Measurements from ENCODE around the gene CDKAL1.
"Not testable (repeated sequence)": the region's sequence is repeated elsewhere in the genome, so short reads cannot be mapped to it uniquely, and the experiment has no call there.

The CDKAL1 gene

DNA sequence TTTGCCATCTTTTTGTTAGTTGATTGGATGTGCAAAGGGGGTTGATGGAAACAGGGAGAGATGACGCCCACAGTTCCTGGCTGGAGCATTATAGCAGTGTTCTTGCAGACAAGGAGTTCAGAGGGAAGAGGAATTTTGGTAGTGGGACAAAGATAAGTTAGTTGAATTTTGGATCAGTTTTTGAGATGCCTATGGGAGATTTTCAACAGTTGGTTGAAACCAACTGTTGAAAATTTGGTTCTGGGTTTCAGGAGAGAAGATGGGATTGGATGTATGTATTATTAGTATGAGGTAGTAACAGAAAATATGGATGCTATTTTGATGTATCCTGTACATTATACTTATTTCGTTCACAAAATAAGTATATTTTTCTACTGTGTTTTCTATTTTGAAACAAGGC, 274.2 kb downstream of the CDKAL1 start:
- DNase-seq, result no peak

DNA sequence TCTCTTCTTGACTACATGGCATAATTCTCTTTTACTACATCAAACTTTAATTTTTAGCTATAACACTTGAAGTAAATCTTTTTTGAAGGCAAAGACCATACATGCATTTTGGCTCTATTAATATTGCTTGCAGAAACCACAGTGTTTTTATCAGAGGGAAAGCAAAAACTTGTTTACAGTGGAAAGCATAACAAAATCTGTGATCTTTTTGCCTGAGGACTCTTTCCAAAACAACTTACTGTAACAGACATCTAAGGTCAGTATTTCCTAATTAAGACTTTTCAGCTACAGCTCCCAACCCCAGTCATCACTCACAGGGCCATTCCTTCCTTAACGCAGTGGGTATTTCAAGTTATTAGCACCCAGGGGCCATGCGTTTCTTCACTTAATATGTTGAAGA, 274.7 kb downstream of the CDKAL1 start:
- no peak for DNase-seq

DNA sequence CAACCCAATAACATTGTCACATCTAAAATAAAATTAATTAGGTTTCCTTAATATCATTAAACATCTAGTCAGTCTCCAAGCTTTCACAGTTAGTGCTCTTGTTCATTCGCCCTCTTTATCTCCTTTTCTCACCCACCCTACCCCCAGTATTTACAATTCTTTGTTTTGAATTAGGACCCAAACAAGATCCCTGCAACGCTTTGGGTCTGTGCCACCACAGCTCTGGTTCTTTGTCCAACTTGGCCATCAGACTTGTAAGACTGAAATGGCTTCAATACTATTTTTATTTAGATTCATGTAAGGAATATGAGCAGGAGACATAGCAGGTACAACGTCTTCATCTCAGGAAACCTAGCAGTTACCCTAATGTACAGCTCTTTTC, 276.5 kb downstream of the CDKAL1 start:
- DNase-seq, result no peak

DNA sequence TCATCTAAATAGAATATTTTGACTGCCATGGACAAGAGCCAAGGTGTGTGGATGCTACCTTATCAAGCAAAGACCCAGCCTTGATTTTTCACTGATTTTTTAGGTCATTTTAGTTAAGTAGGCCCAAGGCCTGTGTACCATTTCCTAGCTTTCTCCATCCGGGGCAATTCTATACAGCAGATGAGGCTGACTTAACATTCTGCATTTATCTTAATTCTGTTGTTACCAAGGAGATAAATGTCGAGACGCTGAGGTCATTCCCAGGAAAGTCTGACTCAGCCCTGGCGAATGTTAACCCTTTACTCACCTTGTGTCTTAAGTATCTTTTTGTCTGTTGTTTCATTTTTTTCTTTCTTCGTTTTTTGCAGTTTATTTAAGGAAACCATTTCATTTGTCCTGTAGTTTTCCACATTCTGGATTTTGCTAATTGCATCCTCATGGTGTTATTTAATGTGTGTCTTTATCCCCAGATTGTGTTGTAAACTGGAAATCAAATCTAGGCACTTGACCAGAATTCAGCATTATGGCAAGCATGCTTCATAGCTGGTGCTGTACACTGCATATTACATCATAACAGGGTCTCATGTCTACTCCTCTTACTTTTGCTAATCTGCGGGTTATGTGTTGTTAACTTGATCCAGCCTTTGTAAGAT, 277.0 kb downstream of the CDKAL1 start:
- no peak for DNase-seq

DNA sequence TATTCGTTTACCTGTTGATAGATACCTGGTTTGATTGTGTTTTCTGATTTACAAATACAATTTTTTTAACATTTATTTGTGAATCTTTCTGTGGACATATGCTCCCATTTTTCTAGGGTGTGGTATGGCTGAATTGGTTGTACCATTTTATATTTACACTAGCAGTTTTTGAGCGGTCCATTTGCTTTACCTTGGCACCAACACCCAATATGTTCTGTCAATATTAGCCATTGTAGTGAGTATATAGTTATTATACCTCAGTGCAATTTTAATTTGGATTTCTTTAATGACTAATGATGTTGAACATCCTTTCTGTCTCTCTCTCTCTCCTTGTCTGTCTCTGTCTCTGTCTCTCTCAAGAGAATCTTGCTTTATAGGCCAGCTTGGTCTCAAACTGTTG, 278.5 kb downstream of the CDKAL1 start:
- DNase-seq, result no peak

DNA sequence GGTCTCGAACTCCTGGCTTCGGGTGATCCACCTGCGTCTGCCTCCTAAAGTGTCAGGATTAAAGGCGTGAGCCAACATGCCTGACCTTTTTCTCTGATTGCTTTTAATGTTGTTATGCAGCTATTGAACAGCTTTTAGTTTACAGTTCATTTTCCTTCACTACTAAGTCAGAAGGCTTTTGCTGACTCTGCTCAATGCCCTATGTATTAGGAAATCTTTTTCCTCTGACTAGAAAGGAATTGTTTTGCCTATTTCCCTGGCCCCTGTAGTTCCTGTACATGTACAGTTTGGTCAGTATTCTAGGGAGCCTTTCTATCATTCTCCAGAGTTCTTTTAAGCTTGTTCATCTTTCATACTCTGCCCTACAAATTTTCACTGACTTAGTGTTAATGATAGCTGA, 280.2 kb downstream of the CDKAL1 start:
- no peak for DNase-seq

DNA sequence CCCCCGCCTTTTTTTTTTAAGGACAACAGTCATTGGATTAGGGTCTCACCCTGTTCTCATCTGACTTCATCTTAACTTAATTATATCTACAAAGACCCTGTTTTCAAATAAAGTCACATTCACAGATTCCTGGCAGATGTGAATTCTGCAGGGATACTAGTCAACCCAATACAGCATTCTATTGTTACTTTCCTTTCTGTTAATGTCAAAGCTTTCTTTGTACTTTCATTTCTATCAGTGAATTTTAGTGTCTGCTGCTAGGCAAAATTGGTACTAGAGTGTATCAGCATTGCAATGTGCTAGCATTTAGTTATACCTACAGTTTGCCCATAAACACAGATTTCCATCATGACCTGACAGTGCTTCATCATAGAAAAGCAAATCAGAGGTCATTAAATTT, 281.9 kb downstream of the CDKAL1 start:
- no peak for DNase-seq

DNA sequence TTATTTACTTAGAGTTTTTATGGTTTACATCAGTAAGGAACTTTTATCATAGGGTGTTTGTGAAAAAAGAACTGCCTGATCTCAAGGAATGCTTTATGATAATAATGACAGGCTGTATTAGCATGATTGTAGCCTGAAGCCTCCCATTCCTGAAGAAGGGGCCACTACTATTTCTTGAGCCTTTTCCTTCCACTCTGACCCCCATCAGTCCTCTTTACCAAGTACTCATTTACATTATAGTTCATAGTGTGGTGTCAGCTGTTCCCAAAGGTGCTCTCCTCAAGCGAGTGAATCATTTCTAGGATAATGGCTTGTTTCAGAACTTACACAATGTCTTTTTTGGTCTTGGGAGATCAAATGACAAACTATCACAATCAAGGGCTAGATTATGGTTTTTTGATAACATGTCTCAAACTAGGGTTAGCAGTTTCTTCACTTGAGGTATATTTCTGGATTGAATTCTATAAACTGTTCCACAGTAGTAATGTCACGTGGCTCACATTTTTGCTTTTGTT, 283.6 kb downstream of the CDKAL1 start:
- no peak for DNase-seq

DNA sequence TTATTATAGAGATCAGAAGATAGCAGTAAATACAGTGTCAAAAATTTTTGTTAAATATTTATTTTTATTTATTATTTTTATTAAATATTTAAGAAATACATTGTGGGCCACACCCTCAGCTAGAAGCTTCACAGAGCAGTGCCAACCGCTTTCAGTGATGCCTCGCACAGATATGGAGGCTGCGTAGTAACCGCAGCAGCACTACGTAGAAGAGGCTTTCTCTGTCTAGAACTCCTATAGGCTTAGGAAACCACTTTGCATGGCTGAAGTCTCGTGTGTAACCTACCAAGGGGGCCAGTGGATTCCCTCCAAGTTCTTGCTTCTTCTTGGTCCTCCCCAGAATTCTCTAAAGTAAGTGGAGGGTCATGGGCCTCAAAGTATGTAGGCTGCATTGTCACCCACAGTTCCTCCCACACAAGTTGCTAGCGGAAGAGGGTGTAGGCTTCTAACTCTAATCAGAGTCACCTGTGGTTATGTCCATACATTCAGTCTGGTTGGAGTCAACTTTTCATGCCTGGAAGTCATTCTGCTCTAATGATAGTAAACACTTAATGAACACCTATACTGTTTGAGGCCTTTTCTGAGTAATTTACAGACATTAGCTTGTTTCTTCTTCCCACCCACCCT, 285.6 kb downstream of the CDKAL1 start:
- DNase-seq, result no peak

DNA sequence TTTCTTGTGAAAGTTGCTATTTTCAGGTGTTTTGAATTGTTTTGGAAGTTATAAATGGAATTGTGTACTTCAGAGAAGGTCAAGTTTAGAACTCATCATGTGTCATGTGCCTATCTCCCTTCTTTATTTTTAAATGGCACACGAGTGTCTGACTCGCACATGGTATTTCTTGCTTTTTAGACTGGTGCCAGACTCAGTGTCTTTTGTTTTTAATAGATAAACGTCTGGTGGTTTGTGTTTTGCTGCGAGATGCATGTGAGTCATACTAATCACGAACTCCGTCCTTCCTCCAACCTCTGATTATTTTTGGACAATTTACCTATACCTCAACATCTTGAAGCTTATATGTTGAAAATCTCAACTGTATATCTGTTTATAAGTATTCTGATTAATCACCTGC, 292.1 kb downstream of the CDKAL1 start:
- DNase-seq, result no peak

DNA sequence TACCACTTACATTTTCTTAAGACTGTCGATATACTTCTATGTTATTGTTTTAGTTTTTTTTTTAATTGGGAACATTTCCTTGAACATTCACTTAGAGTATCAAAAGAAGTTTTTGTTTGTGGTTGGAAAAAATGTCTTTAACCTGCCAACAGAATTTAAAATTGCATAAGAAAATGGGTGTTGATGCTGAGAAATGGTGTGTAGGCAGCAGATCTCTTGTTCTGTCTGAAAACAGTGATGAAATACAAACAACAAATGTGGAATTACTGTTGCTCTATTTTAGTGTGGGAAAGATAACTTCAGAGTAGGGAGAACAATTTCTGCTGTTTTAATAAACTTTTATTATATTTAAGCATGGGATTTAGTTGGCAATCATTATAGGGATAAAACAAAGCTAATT, 293.5 kb downstream of the CDKAL1 start:
- DNase-seq, result no peak

DNA sequence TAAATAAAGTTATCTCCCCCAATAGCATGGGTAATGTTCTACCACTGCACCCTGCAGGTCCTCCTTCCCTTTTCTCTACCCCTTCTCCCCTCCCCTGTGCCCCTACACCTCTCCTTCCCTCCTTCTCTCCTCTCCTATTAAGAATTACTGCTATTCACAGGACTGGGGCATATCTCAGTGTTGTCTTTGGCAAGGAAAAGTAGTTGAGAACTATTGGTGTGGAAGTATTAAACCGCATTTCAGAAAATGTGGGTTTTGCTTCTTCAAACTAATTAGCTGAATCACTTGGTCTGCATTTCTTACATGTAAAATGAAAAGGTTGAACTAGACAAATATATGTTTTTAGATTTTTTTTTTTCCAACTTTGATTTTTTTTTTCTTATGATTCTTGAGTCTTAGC, 296.3 kb downstream of the CDKAL1 start:
- no peak for DNase-seq

DNA sequence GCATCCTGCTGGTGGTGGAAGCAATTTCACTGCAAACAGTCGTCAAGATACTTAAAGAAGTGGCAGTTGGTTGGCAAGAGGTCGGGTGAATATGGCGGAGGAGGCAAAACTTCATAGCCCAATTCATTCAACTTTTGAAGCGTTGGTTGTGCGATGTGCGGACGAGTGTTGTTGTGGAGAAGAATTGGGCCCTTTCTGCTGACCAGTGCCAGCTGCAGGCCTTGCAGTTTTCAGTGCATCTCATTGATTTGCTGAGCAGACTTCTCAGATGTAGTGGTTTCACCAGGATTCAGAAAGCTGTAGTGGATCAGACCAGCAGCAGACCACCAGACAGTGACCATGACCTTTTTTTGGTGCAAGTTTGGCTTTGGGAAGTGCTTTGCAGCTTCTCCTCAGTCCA, 297.0 kb downstream of the CDKAL1 start:
- DNase-seq, result not testable (repeated sequence)

DNA sequence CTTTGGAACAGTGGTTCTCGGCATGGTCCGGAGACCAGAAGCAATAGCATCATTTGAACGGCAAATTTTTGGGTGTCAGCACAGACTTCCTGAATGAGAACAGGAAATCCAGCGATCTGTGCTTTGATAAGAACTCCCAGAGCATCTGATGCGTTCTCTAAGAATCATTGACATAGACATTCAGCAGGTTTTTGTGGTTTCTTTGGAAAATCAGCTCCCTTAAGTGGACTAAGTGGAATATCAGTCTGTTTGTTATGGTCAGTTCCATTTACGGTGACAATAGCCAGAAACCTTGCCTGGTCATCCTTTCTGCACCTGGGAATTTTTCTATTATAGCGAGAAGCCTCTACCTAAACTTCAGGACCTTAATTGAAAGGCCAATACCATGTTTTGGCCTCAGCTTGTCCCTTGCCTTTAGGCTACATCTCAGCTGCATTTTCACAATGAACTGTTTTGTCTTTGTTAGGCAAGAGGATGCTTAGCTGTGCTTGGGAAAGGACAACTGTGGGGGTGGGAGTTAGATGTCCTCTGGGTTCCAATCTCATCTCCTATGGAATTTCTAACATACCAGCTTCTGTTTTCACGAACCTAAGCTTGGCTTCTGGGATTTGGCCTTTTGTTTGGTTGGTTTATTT, 299.7 kb downstream of the CDKAL1 start:
- DNase-seq, result no peak

DNA sequence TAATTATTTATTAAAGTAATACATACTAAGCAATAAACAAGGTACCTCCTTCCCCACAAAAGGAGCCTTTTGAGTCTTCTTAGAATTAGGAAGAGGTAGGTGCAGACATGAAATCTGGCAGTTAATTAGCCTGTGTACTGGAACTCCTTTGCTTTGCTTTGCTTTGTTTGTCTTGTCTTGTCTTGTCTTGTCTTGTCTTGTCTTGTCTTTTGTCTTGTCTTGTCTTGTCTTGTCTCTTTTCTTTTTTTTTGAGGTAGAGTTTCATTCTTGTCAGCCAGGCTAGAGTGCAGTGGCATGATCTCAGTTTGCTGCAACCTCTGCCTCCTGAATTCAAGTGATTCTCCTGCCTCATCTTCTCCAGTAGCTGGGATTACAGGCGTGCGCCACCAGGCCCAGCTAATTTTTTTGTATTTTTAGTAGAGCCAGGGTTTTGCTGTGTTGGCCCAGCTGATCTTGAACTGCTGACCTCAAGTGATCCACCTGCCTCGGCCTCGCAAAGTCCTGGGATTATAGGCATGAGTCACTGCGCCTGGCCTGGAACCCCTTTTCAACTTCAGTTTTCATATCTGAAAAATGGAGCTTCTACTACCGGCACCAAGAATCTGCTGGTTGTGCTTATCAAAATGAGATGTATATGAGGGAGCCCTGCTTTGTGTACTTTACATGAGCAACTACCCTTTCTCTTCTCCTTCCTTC, 301.2 kb downstream of the CDKAL1 start:
- DNase-seq, result no peak

DNA sequence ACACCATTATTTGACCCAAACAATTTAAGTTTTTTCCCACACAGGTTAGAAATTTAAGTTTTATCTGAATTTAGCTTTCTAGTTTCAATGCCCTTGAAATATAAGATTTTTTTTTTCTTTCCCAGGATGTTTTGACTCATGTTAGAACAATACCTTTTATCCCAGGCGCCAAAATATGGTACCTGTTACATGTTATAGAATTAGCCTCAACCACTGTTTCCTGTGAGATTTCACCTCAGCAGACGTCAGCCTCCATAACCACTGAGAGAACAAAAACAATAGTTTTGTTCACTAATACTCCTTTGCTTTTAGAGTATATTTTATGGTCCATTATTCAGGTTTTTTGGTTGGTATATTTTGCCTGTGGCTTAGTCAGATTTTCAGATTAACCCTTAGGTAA, 302.9 kb downstream of the CDKAL1 start:
- DNase-seq, result no peak

DNA sequence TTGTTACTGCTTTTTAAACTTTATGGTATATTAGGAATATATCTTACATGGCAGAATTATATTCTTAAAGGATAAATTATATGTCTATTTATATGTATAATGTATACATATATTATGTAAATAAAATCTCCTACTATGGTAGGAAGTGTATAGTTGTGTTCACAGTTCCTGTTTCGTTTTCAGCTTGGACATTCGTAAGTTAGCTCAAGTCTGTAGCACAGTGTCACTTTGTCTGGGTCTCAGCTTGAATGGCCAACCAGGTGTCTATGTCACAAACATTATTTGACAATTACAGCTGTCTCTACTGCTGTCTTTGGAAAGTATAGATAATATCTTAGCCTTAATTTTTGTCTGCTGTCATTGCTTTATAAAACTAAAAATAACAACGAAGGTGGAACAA, 303.9 kb downstream of the CDKAL1 start:
- DNase-seq, result no peak

DNA sequence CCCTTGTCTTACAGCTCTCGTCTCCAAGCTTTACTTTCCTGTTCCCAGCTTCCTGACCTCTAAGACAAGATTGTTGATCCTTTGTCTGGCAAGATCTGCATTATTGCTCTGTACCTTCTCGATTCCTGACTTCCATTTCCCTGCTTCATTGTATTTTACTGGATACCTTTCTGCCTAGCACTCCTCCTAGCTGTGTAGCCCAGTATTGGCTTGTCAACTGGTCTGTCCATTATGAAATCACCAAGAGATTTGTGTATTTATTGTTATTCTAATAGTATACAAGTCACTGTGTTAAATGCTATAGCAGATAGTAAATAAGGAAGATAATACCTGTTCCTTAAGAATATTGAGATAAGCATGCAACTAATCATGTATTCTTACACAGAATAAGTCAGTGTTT, 305.4 kb downstream of the CDKAL1 start:
- DNase-seq, result no peak

DNA sequence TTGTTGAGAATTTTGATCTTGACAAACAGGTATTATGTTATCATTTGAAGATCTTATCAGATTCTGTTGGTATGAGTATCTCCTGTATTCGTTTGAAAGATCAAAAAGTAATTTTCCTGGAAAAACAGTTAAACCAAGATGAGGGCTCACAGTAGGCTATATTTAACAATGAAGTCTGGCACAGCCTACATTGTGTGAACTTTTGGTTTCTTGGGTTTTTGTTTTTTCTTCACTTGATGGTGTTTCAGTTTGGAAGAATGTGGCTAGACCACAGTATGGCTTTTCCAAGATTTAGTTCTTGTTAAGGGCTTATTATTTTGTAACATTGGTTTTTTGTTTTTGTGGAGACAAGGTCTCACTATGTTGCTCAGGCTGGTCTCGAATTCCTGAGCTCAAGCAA, 306.4 kb downstream of the CDKAL1 start:
- DNase-seq, result no peak

DNA sequence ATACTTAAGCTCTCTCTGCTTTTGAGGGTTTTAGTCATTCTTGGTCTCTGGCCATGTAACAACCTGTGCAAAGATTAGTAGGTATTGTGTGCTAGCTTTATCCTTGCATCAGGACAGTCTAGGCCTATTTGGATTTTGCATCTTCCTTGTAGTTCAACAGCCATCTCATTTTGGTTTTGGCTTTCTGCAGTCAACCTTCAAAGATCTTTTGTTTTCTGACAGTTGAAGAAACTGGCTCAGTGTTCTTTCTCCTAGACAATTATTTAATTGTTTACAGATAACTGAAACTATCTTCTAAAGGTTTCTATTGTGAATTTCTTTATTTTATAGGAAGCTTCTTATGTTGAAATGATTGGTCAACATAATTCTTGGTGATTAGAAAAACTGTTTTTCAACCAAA, 307.5 kb downstream of the CDKAL1 start:
- DNase-seq, result no peak

DNA sequence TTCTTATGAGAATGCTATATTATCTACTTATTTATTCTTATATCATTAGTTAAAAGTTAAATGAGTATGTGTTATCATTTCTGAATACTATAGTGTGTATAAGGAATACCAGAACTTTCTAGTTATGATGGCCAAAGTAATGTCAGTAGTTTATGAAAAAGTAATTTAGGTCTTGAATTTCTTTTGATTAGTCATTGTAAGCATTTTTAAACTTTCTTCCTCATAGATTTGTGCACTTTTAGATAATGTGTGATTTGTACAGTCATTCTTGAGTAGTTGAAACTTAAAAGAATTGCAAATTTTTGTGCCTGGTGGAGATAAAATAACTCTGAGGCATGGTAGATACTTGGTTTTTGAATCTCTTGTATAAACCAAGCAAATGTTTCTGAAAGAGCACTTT, 311.3 kb downstream of the CDKAL1 start:
- DNase-seq, result no peak

DNA sequence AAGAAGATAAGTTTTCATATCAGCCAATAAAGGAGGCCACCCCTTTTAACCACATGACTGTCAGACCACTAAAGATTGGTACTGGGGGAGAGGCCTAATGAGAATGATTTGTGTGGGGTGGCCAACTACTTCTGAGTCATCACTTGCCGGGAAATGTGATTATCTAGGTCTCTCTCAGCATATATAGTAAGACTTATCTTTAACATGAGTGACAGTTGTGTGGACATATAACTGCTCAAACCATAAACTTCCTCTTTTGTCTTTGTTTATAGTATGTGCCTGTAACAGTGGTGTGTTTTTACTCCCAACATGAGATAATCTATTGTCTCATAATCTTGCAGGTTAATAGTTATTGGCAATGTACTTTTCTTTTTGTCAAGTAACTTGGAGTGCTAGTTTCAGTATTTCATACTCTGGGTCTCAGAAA, 312.4 kb downstream of the CDKAL1 start:
- no peak for DNase-seq

DNA sequence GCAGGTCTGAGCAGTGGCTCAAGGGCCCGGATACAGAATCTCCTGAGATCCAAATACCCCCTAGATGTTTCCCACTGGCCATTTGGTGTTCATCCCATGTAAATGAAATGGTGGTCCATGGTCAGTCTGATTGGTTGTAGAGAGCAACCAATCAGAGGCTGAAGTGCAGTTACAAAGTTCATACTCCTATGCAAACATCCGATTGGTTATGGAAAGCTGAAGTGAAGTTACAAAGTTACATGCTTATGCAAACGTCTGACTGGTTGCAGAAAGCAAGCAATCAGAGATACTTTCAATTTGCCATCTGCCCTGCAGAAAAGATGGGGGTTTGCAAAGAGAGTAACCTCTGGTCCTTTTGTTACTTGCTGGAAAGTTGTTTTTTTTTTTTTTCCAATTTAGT, 313.6 kb downstream of the CDKAL1 start:
- DNase-seq, result no peak
